ENCODE results near the gene FREM1. TPM values are rescaled to one million over a fixed set of nuclear protein-coding genes. Genes with fewer than 3 reads are reported as not detected.

The FREM1 gene
- total RNA-seq, 1 experiment from 2014 or later = 0.50 TPM

DNA sequence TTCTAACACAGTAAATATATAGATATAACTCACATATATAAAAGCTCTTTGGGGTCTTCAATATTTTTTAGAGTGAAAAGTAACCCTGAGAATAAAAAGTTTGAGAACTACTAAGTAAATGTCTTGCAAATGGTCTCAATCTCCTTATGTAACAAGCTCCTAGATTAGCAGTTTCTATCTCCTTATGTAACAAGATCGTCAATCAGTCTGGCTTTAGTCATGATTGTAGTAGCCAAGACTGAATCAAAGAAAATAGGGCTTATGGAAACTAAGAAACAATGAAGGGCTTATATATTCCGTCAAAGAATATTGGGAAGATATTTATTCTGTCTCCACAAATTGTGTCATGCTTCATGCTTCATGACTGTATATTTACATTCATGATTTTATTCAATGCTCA, 22.4 kb upstream of the FREM1 start:
- Histone ChIP-seq H3K9me3 (no peaks in the 10 kb centered on the region), H3K4me3 (ENCODE audit: low read depth, low read length) (no peak overlapping the region), H3K36me3 (ENCODE audit: control insufficient read depth, insufficient read depth, low read length) (no peaks in the 10 kb centered on the region), H3K4me1 (no peaks in the 10 kb centered on the region), H3K27me3 (replicated peaks; ENCODE audit: control insufficient read depth, insufficient read depth, low read length) (no peaks in the 10 kb centered on the region)
- no peak for TF ChIP-seq CTCF (IDR thresholded peaks at IDR 0.05; ENCODE audit: insufficient read depth in 1 of 2, low read depth in 1 of 2, low read length in 1 of 2, severe bottlenecking in 1 of 2, unreplicated experiment in 1 of 2)
- Mint-ChIP-seq H3K36me3 (ENCODE audit: insufficient read depth, unreplicated experiment) (no peaks in the 10 kb centered on the region), H3K4me1 (ENCODE audit: low read depth, unreplicated experiment) (no peaks in the 10 kb centered on the region), H3K9me3 (ENCODE audit: unreplicated experiment) (no peaks in the 10 kb centered on the region), H3K27ac (ENCODE audit: unreplicated experiment) (no peak overlapping the region), H3K27me3 (ENCODE audit: insufficient read depth, unreplicated experiment) (no peaks in the 10 kb centered on the region), H3K4me3 (ENCODE audit: unreplicated experiment) (no peak overlapping the region)
- no TSS peak for BruUV-seq (replicated peaks)
- no peak for DNase-seq
- intact Hi-C loops (cut with micrococcal nuclease; ENCODE audit: unreplicated experiment) = no loop called here
- CTCF ChIA-PET = no interaction called here
- POLR2A ChIA-PET = no interaction called here

- Mint-ChIP-seq H3K27ac (ENCODE audit: unreplicated experiment) (no peak overlapping the region), H3K9me3 (ENCODE audit: unreplicated experiment) (no peaks in the 10 kb centered on the region), H3K36me3 (ENCODE audit: insufficient read depth, unreplicated experiment) (no peaks in the 10 kb centered on the region), H3K27me3 (ENCODE audit: insufficient read depth, unreplicated experiment) (no peaks in the 10 kb centered on the region), H3K4me1 (ENCODE audit: low read depth, unreplicated experiment) (no peaks in the 10 kb centered on the region), H3K4me3 (ENCODE audit: unreplicated experiment) (no peak overlapping the region)
- ChIA-PET CTCF (no interaction called here), POLR2A (no interaction called here)
- Histone ChIP-seq H3K4me3 (ENCODE audit: low read depth, low read length) (no peak overlapping the region), H3K27me3 (replicated peaks; ENCODE audit: control insufficient read depth, insufficient read depth, low read length) (no peaks in the 10 kb centered on the region), H3K4me1 (no peaks in the 10 kb centered on the region), H3K36me3 (ENCODE audit: control insufficient read depth, insufficient read depth, low read length) (no peaks in the 10 kb centered on the region), H3K9me3 (no peaks in the 10 kb centered on the region)
- no TSS peak for BruUV-seq (replicated peaks)
- intact Hi-C loops (cut with micrococcal nuclease; ENCODE audit: unreplicated experiment) = no loop called here
- DNase-seq = no peak
- TF ChIP-seq CTCF (IDR thresholded peaks at IDR 0.05; ENCODE audit: insufficient read depth in 1 of 2, low read depth in 1 of 2, low read length in 1 of 2, severe bottlenecking in 1 of 2, unreplicated experiment in 1 of 2) = no peak
These were observed 22.0 kb upstream of the FREM1 start for GRCh38 chr9:14932231-14932630.

- no peak for TF ChIP-seq CTCF (IDR thresholded peaks at IDR 0.05; ENCODE audit: insufficient read depth in 1 of 2, low read depth in 1 of 2, low read length in 1 of 2, severe bottlenecking in 1 of 2, unreplicated experiment in 1 of 2)
- no peak overlapping the region for H3K4me3 ChIP-seq (ENCODE audit: low read depth, low read length)
- no peaks in the 10 kb centered on the region for H3K27me3 ChIP-seq (replicated peaks; ENCODE audit: control insufficient read depth, insufficient read depth, low read length)
- Mint-ChIP-seq H3K27me3 (ENCODE audit: insufficient read depth, unreplicated experiment) (no peaks in the 10 kb centered on the region), H3K4me1 (ENCODE audit: low read depth, unreplicated experiment) (no peaks in the 10 kb centered on the region), H3K9me3 (ENCODE audit: unreplicated experiment) (no peaks in the 10 kb centered on the region), H3K27ac (ENCODE audit: unreplicated experiment) (no peak overlapping the region), H3K4me3 (ENCODE audit: unreplicated experiment) (no peak overlapping the region), H3K36me3 (ENCODE audit: insufficient read depth, unreplicated experiment) (no peaks in the 10 kb centered on the region)
- intact Hi-C loops (cut with micrococcal nuclease; ENCODE audit: unreplicated experiment) = no loop called here
- ChIA-PET POLR2A (no interaction called here), CTCF (no interaction called here)
- DNase-seq = no peak
- H3K4me1 ChIP-seq = no peaks in the 10 kb centered on the region
- no peaks in the 10 kb centered on the region for H3K9me3 ChIP-seq
- BruUV-seq (replicated peaks) = no TSS peak
- no peaks in the 10 kb centered on the region for H3K36me3 ChIP-seq (ENCODE audit: control insufficient read depth, insufficient read depth, low read length)
These were observed 16.9 kb upstream of the FREM1 start for GRCh38 chr9:14926941-14927624.

Data from Caco-2 (cell line).